HG03565 (cell line): ENCODE results near the gene NMNAT3.
"Not testable (repeated sequence)": the region's sequence is repeated elsewhere in the genome, so short reads cannot be mapped to it uniquely, and the experiment has no call there.

Experiments
- ATAC-seq: cut with Tn5 transposase; IDR thresholded peaks from one replicate; pipeline ENCODE4 v1.9.1; 2021; ENCODE audit warnings: mild to moderate bottlenecking, moderate library complexity; ENCODE audit not compliant: unreplicated experiment

The NMNAT3 gene

DNA sequence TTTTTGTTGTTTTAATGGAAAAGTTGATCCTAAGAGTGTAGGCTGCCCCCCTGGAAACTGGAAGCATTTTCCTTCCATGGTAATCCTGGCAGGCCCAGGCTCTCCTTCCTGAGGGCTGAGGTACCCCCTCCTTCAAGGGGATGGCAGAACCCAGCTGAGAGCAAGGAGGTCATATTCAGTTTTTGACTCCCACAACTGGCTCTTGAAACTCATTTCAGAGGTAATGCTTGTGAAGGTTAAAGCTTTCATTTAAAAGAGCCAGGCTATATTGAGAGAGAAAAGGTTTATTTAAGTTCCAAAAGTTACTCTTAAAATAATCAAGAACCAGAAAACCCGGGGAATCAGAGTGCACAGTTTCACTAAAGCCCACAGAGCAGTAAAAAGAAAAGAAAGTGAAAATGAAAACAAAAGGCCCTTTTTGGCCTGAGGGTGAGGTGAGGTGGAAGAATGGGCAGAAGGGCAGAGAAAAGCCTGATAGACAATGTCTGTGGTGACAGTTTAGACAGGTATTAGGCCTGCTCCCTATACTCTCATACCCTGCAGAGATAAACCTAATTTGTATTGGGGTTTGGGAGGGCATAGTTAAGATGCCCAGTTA is 91.3 kb downstream of the NMNAT3 start:
- peak; percentile 79 for ATAC-seq

DNA sequence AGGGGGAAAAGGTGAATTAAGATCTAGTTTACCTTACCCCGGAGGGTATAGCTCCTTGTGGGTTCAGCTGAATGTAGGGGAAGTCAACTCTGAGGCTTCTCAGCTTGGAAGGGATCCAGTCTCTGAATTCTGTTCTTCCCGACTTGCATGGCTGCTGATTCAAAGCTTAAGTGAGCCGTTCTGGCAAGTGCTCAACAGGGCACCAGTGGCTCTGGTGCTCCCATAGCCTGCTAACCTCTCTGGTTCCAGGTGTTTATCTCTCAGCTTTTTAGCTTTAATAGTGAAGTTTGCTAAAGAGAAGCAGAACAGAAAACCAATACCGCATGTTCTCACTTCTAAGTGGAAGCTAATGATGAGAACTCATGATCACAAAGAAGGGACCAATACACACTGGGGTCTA is 92.0 kb downstream of the NMNAT3 start:
- no peak for ATAC-seq

DNA sequence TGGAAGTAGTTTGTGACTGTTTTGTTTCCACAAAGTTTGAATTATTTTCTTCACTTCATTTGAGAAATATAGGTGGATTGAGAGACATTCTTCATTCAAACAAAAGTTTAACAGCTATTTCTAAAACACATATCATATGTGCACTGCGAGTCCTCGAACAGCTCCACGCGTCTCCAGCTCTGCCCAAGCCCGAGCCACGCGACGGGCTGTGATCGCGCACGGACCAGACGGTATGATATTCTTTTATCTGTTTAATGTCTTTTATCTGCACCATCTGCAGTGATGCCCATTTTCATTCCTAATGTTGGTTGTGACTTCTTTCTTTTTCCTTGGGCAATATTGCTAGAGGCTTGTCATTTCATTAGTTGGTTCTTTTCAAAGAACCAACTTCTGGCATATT is 94.1 kb downstream of the NMNAT3 start:
- not testable (repeated sequence) for ATAC-seq

DNA sequence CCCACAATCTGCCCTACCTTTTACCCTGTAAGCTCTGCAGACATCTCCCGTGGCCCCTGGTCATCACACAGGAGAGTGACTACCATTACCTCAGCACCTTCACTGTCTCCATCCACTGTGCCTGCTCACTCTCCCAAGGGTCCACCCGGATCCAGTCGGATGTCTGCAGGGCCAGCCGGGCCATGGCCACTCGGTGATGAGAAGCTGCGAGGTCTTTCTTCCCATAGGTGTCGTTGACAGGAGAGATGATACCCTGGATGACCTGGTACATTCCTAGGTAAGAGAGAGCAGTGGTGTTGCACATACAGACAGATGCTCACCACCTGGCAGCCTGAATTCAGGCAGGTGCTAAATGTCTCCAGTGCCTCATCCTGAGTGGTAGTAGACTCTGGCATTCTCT is 99.0 kb downstream of the NMNAT3 start:
- ATAC-seq: no peak

DNA sequence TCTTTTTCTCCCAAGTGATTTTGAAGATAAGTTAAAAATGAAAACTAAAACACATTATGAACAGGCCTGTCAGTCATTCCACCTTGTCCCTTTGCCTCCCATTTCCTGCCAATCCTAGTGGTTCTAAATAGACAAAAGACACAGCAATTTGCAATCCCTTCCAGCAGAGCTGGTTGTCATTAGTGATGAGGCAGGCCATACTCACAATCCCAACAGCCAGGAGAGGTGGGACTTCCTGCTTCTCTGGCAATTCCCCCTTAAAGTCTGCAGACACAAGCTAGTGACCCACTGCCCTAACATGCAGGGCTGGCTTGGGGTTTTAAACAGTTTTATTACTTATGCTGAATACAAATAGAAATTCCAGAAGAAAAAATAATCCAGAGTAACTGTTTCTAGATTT is 99.9 kb downstream of the NMNAT3 start:
- ATAC-seq: no peak

DNA sequence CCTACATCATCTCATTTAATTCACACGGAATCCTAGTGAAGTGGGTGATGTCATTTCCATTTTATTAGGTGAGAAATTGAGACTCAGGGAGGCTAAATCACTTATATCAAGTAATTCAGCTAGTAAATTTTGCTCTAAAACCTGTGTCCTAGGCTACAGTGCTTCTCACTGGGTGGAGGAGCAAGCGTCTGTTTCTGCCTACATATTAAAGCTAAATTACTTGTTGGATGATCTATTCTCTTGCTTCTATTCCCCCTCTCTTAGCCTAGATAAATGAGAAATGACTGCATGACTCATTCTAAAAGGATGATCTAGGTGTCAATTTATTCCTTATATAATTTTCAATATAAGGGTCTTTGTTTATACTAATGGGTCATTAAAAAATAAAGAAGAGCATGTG is 100.4 kb downstream of the NMNAT3 start:
- ATAC-seq: no peak

- ATAC-seq: no peak
These were observed 103.5 kb downstream of the NMNAT3 start for GRCh38 chr3:139574026-139574947.

- ATAC-seq: no peak
These were observed 104.7 kb downstream of the NMNAT3 start for GRCh38 chr3:139572847-139573672.

- no peak for ATAC-seq
These were observed 106.1 kb downstream of the NMNAT3 start for GRCh38 chr3:139571711-139572110.

- ATAC-seq: no peak
These were observed 113.4 kb downstream of the NMNAT3 start for GRCh38 chr3:139564294-139564861.

DNA sequence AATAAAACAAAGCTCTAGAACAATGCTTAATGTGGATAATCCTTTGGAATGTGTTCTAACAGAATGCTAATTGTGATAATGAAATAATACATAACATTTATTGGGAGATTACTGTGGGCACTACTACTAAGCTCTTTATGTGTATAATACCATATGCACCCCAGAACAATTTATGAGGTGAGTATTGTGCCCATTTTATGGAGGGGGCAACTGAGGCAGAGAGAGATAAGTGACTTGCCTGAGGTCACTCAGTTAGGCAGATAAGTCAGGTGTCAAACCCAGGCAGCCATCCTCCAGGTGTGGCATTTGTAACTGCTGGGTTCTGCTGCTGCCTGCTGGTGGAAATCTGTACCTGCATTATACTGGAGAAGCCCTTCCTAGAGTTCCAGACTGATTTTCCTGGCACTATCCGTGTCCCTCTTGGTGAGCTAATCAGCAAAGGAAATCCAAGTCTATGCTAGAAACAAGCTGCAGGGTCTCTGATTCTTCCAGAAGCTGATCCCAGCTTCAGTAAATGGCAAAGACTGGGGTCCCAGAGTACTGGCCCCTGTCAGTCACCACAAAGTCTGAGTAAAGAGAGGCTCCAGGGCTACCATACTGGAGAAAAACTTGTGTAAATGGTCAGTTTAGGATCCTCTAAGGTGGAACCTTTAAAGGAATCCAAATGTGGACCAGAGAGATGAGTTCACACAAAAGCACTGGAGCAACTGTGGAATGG is 115.7 kb downstream of the NMNAT3 start:
- no peak for ATAC-seq

DNA sequence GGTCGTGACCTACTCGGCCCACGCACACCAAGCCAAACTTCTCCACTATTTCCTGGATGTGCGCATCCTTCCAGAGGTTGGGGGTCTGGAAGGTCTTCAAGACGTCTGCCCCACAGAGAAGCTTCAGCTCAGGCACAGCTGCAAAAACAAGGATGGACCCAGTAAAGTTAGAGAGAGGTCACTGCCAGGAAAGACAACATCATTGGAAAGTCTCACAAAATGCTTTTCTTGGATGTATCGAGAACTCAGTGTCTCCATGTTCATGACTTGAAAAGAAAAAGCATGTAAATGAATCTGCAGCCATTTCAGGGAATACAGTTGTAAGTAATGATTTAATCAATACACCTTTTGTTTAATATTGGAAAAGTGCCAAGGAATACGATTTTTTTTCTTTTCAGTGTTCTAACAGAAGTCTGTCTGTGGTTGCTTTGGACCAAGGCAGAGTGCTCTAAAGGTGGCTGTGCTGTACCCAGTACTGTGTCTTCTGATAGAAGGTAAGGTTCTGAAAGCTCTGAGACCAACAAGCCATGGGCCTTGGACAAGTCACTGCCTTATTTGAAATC is 116.4 kb downstream of the NMNAT3 start:
- no peak for ATAC-seq

DNA sequence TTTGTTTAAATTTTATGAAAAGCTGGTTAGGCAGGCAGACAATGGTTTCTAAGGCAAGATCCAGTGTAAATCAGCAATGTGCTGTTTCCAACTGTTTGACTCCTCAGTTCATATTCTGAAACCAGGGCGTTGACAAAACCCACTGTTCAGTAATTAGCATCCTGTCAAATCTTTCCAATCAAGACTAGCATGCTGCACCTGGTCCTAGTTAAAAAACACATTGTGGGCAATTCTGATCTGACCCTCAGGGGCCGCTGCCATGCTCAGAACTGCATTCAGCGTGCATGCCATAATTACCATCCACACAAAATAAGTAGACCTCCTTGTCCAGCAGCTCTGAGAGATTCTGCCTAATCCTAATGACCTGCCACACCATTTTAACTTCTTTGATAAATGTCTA is 117.4 kb downstream of the NMNAT3 start:
- no peak for ATAC-seq

GRCh38 chr3:139559541-139559940 is 118.2 kb downstream of the NMNAT3 start:
- no peak for ATAC-seq

- ATAC-seq: no peak
These were observed 119.2 kb downstream of the NMNAT3 start for GRCh38 chr3:139558351-139559266.

GRCh38 chr3:139557041-139557440 is 120.7 kb downstream of the NMNAT3 start:
- no peak for ATAC-seq

- ATAC-seq: no peak
These were observed 122.5 kb downstream of the NMNAT3 start for GRCh38 chr3:139555249-139555648.

DNA sequence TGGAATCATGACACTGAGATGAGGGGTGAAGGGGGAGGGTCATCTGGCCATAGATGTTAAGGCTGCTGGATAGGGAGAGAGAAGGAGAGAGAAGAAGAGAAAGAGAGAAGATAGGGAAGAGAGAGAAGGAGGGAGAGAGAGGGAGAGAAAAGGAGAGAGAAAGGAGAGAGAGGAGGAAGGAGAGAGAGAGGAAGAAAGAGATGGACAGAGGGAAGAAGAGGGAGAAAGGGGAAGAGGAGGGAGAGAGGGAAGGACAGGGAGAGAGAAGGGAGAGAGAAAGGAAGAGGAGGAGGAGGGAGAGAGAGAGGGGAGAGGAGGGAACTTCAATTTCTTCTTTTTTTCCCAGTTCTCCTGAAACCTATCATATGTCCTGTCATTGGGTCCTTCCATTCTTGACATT is 123.1 kb downstream of the NMNAT3 start:
- no peak for ATAC-seq
